GM12865 (cell line): ENCODE results near the gene DIP2C.

Source experiments
- DNase-seq: peaks from one replicate; pipeline ENCODE4 v3.0.0; 2010; ENCODE audit warnings: low read depth
- H3K4me3 ChIP-seq: 2 replicates; pipeline ENCODE4 v1.5.1; 2011; ENCODE audit warnings: mild to moderate bottlenecking, low read depth, low read length, control low read depth
- TF ChIP-seq, protein P1 (sequence below): IDR thresholded peaks from 2 replicates; pipeline ENCODE4 v1.5.1; 2011; ENCODE audit warnings: low read length, control low read depth, low read depth, inconsistent platforms; ENCODE audit not compliant: insufficient read depth; ENCODE audit errors: missing control alignments

Gene DIP2C

DNA sequence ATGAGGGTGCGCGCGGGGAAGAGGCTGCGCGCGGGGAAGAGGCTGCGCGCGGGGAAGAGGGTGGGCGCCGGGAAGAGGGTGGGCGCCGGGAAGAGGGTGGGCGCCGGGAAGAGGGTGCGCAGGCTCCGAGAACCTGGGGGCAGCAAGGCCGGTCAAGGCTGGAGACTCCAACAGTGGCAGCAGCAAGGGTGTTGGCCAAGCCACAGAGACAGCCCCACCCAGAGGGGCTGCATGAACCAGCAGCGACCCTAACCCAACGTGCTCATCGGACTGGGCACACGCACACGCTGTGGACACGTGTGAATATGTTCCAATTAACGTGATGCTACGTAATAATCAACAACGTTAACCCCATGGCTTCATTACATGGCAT is 48.8 kb downstream of the DIP2C start:
- TF ChIP-seq, protein P1, sequence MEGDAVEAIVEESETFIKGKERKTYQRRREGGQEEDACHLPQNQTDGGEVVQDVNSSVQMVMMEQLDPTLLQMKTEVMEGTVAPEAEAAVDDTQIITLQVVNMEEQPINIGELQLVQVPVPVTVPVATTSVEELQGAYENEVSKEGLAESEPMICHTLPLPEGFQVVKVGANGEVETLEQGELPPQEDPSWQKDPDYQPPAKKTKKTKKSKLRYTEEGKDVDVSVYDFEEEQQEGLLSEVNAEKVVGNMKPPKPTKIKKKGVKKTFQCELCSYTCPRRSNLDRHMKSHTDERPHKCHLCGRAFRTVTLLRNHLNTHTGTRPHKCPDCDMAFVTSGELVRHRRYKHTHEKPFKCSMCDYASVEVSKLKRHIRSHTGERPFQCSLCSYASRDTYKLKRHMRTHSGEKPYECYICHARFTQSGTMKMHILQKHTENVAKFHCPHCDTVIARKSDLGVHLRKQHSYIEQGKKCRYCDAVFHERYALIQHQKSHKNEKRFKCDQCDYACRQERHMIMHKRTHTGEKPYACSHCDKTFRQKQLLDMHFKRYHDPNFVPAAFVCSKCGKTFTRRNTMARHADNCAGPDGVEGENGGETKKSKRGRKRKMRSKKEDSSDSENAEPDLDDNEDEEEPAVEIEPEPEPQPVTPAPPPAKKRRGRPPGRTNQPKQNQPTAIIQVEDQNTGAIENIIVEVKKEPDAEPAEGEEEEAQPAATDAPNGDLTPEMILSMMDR, result no peak
- no peak for DNase-seq
- no peak overlapping the region for H3K4me3 ChIP-seq

- TF ChIP-seq, protein P1, result no peak
Observed at GRCh38 chr10:639751-640672, 49.5 kb downstream of the DIP2C start.

DNA sequence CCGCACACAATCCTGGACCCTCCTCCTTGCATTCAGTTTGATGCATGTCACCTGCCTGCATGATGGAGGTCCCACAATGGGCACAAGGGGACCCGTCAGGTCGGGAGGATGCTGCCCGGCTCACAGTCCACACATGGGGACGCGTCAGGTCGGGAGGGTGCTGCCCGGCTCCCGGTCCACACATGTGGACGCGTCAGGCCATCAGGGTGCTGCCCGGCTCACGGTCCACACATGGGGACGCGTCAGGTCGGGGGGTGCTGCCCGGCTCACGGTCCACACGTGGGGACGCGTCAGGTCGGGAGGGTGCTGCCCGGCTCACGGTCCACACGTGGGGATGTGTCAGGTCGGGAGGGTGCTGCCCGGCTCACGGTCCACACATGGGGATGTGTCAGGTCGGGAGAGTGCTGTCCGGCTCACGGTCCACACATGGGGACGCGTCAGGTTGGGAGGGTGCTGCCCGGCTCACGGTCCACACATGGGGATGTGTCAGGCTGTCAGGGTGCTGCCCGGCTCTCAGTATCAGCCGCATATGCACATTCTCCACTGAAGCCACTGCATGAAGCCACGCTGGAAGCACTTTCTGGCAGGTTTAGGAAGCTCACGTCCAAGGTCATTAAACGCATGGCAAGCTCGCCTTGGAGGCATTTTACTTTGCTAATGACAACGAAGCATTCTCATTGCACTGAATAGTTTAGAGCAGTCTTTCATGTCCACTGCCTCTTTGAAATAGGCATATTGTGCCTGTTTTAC is 50.3 kb downstream of the DIP2C start:
- no peak for DNase-seq
- TF ChIP-seq, protein P1, result no peak
- H3K4me3 ChIP-seq, result no peak overlapping the region

More at GRCh38 chr10:639751-640672, 49.5 kb downstream of the DIP2C start:
- H3K4me3 ChIP-seq, result no peak overlapping the region
- DNase-seq, result no peak

- no peak for DNase-seq
- no peak overlapping the region for H3K4me3 ChIP-seq
- TF ChIP-seq, protein P1, result no peak
Observed at GRCh38 chr10:637771-638195, 51.7 kb downstream of the DIP2C start.

DNA sequence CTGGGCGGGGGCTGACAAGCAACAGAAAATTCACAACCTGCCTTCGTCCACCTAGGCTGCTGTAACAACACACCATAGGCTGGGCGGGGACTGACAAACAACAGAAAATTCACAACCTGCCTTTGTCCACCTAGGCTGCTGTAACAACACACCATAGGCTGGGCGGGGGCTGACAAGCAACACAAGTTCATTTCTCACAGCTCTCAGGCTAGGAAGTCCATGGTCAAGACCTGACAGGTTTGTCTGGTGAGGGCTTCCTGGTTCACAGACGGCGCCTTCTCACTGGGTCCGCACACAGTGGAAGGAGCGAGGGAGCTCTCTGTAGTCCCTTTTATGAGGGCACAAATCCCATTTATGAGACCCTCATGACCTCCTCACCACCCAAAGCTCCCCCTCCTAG is 52.2 kb downstream of the DIP2C start:
- no peak overlapping the region for H3K4me3 ChIP-seq
- TF ChIP-seq, protein P1, result no peak
- no peak for DNase-seq

DNA sequence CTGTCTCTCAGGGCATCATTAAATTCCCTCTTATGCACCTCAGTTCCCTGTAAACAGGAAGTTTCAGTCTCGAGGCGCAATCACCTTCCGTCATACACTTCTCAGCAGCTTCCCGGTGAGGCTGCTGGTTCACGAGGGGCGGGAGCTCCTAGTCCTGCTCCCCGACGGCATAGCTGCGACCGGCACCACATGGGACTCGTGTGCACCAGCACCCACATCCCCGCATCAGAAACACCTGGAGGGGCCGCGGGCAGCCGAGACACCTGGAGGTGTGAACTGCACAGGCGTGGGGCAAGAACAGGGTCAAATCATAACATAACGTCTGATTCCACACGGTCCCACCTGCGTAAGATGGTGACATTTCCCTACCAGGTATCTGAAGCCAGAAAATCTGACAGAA is 52.7 kb downstream of the DIP2C start:
- no peak overlapping the region for H3K4me3 ChIP-seq
- TF ChIP-seq, protein P1, result no peak
- DNase-seq, result no peak
